CD14-positive monocyte (primary cell): ENCODE measurements around the gene LTBP3. TPM values are rescaled to one million over a fixed set of nuclear protein-coding genes. Genes with fewer than 3 reads are reported as not detected.

Source experiments
- DNase-seq, 3 donors: peaks; one replicate each; pipeline ENCODE4 v3.0.0-alpha.2; 2011 to 2022
- H2AFZ ChIP-seq: 2 replicates; pipeline ENCODE4 v1.6.0; 2012; ENCODE audit warnings: mild to moderate bottlenecking, low read depth, low read length, inconsistent platforms; ENCODE audit not compliant: insufficient read depth, poor library complexity, severe bottlenecking
- H3K27ac ChIP-seq, 2 donors: 1 replicate in 1 of 2; 2 replicates in 1 of 2; pipeline ENCODE4 v1.5.1; 2012 to 2013; ENCODE audit warnings: low read length in 2 of 2, control low read depth in 1 of 2, inconsistent platforms in 1 of 2, low read depth in 1 of 2, mild to moderate bottlenecking in 1 of 2
- H3K27me3 ChIP-seq, 2 donors: one replicate each; pipeline versions ENCODE4 v1.6.0 to v1.6.1; 2011 to 2013; ENCODE audit warnings: low read length in 2 of 2; ENCODE audit not compliant: control insufficient read depth in 2 of 2, insufficient read depth in 2 of 2
- H3K36me3 ChIP-seq, 2 donors: replicated peaks in 1 of 2; 1 replicate in 1 of 2; 2 replicates in 1 of 2; pipeline versions ENCODE4 v1.5.1 to v1.6.1; 2012 to 2013; ENCODE audit warnings: low read length in 2 of 2, control low read depth in 1 of 2, inconsistent platforms in 1 of 2, mild to moderate bottlenecking in 1 of 2; ENCODE audit not compliant: insufficient read depth in 2 of 2, control insufficient read depth in 1 of 2
- H3K4me1 ChIP-seq, 2 donors: 1 replicate in 1 of 2; 2 replicates in 1 of 2; pipeline versions ENCODE4 v1.5.1 to v1.6.1; 2012 to 2013; ENCODE audit warnings: low read length in 2 of 2, control low read depth in 1 of 2, inconsistent platforms in 1 of 2, mild to moderate bottlenecking in 1 of 2, moderate library complexity in 1 of 2; ENCODE audit not compliant: insufficient read depth in 2 of 2, control insufficient read depth in 1 of 2
- H3K4me2 ChIP-seq: replicated peaks from 2 replicates; pipeline ENCODE3; 2012; ENCODE audit warnings: low read length, moderate library complexity, mild to moderate bottlenecking; ENCODE audit not compliant: poor library complexity, severe bottlenecking; ENCODE audit errors: extremely low read depth
- H3K4me3 ChIP-seq, 3 experiments: fragments of 200-600 bp in 1 of 3; sonication (generic) in 1 of 3; replicated peaks in 1 of 3; 1 replicate in 2 of 3; 2 replicates in 1 of 3; pipeline ENCODE4 v1.5.1; 2011 to 2013; ENCODE audit warnings: low read length in 3 of 3, mild to moderate bottlenecking in 3 of 3, control low read depth in 2 of 3, low read depth in 2 of 3, inconsistent platforms in 1 of 3, moderate library complexity in 1 of 3
- H3K79me2 ChIP-seq: 2 replicates; pipeline ENCODE4 v1.6.0; 2012; ENCODE audit warnings: mild to moderate bottlenecking, control low read depth, inconsistent platforms, low read length, moderate library complexity; ENCODE audit not compliant: insufficient read depth
- H3K9ac ChIP-seq: 2 replicates; pipeline ENCODE4 v1.6.0; 2017; ENCODE audit warnings: low read length, mild to moderate bottlenecking; ENCODE audit not compliant: insufficient read depth, poor library complexity, severe bottlenecking
- H3K9me3 ChIP-seq, 2 donors: replicated peaks in 1 of 2; 1 replicate in 1 of 2; 2 replicates in 1 of 2; pipeline versions ENCODE4 v1.5.1 to v1.6.1; 2012 to 2013; ENCODE audit warnings: low read length in 2 of 2, control low read depth in 1 of 2; ENCODE audit not compliant: control insufficient read depth in 1 of 2, insufficient read depth in 1 of 2
- H4K20me1 ChIP-seq: 2 replicates; pipeline ENCODE4 v1.6.0; 2012; ENCODE audit warnings: mild to moderate bottlenecking, low read length, control low read depth, moderate library complexity; ENCODE audit not compliant: insufficient read depth
- H3K27ac Mint-ChIP-seq, 7 donors: one replicate each; pipeline ENCODE4 v1.8.0; 2020; ENCODE audit warnings: mild to moderate bottlenecking in 7 of 7, mixed read lengths in 7 of 7, moderate library complexity in 6 of 7, inconsistent platforms in 2 of 7
- H3K27me3 Mint-ChIP-seq, 3 donors: one replicate each; pipeline ENCODE4 v1.8.0; 2021 to 2022; ENCODE audit warnings: low read depth in 3 of 3, mild to moderate bottlenecking in 3 of 3, mixed read lengths in 3 of 3, moderate library complexity in 3 of 3, inconsistent platforms in 1 of 3
- H3K36me3 Mint-ChIP-seq, 2 donors: one replicate each; pipeline ENCODE4 v1.8.0; 2020; ENCODE audit warnings: mixed read lengths in 2 of 2, inconsistent platforms in 1 of 2, mild to moderate bottlenecking in 1 of 2
- H3K4me1 Mint-ChIP-seq: one replicate; pipeline ENCODE4 v1.8.0; 2020; ENCODE audit warnings: mild to moderate bottlenecking, mixed read lengths
- H3K4me3 Mint-ChIP-seq, 2 donors: one replicate each; pipeline ENCODE4 v1.8.0; 2020; ENCODE audit warnings: mild to moderate bottlenecking in 2 of 2, mixed read lengths in 2 of 2, moderate library complexity in 1 of 2
- H3K9me3 Mint-ChIP-seq, 7 donors: one replicate each; pipeline ENCODE4 v1.8.0; 2020 to 2022; ENCODE audit warnings: mixed read lengths in 7 of 7, mild to moderate bottlenecking in 6 of 7, moderate library complexity in 6 of 7, inconsistent platforms in 2 of 7
- CTCF ChIP-seq: fragments of 200-600 bp; IDR thresholded peaks from one replicate; pipeline ENCODE4 v1.8.0; 2022; ENCODE audit warnings: antibody characterized with exemption, mild to moderate bottlenecking
- WGBS: methylation state at CpG from one replicate; pipeline ENCODE4 v1.1.5; 2013; ENCODE audit warnings: missing lambda C conversion rate; ENCODE audit not compliant: insufficient coverage; 5-methylcytosine and 5-hydroxymethylcytosine counted together
- intact Hi-C, 2 donors: fragments of 100-400 bp; cut with micrococcal nuclease; formaldehyde crosslinking; loops; one replicate each; pipeline versions ENCODE4 v1.15.0 to v1.15.1; 2023
- polyA plus RNA-seq, 3 donors: library from polyadenylated mRNA; depleted of rRNA in 1 of 3; unstranded in 2 of 3; stranded (reverse) in 1 of 3; fragments of 300-500 nt in 2 of 3; fragments of >200 nt in 1 of 3; fragmentation: Illumina TruSeq in 2 of 3; gene quantifications; 1 replicate in 2 of 3; 2 replicates in 1 of 3; pipeline ENCODE4 v1.2.3, GENCODE V29; 2012 to 2021

The LTBP3 gene
- polyA plus RNA-seq, 3 donors, result 3.4 to 19.4 (median 4.6) TPM

- Histone ChIP-seq H3K27me3 (no peaks in the 10 kb centered on the region), H3K9ac (peak overlapping the region; percentile 59), H4K20me1 (peaks cover 25% of the 10 kb centered on the region), H3K4me2 (peak overlapping the region; percentile 72), H3K9me3 (no peaks in the 10 kb centered on the region), H3K4me1 (peaks cover 56 to 64% of the 10 kb centered on the region in 2 donors), H2AFZ (peak overlapping the region; percentile 14), H3K27ac (peak overlapping the region; percentile 92 to 98), H3K36me3 (peaks cover 6 to 23% of the 10 kb centered on the region in 2 donors), H3K79me2 (peaks cover 77% of the 10 kb centered on the region), H3K4me3 (peak overlapping the region; percentile 25 to 69 (median 29))
- intact Hi-C loops, result loop anchor here in 1 of 2 donors (1.0 to 2.0 kb wide), 2 partner anchors 20 to 74 kb away; partner anchors contain the start of gene NEAT1
- Mint-ChIP-seq H3K4me1 (peaks cover 49% of the 10 kb centered on the region), H3K9me3 (peaks cover 0 to 4% (median 0%) of the 10 kb centered on the region in 7 donors), H3K4me3 (peak overlapping the region; percentile 82 to 90), H3K27ac (peak overlapping the region in 5 of 7 donors; percentile 96 to 98 (median 98)), H3K36me3 (no peaks in the 10 kb centered on the region), H3K27me3 (peaks cover 0 to under 1% (median 0%) of the 10 kb centered on the region in 3 donors)
- DNase-seq, result no peak
- TF ChIP-seq CTCF, result no peak
- 90% methylated on average over 3 of the region's 15 CpGs for WGBS
Measured at GRCh38 chr11:65496304-65497140, 61.6 kb downstream of the LTBP3 start.

- 78% methylated on average over 9 of the region's 12 CpGs for WGBS
- Histone ChIP-seq H3K9ac (peak overlapping the region; percentile 56), H3K27ac (peak overlapping the region; percentile 96 to 97), H3K4me2 (peak overlapping the region; percentile 74), H4K20me1 (no peaks in the 10 kb centered on the region), H2AFZ (no peak overlapping the region), H3K9me3 (no peaks in the 10 kb centered on the region), H3K27me3 (no peaks in the 10 kb centered on the region), H3K36me3 (no peaks in the 10 kb centered on the region), H3K4me1 (peaks cover 71 to 90% of the 10 kb centered on the region in 2 donors), H3K4me3 (peak overlapping the region in 1 of 3 experiments; percentile 54), H3K79me2 (peaks cover 60% of the 10 kb centered on the region)
- H3K27ac Mint-ChIP-seq, result peak overlapping the region in 6 of 7 donors; percentile 96 to 99 (median 99)
- no peaks in the 10 kb centered on the region for H3K9me3 Mint-ChIP-seq
- H3K4me1 Mint-ChIP-seq, result peaks cover 66% of the 10 kb centered on the region
- H3K4me3 Mint-ChIP-seq, result peak overlapping the region; percentile 52 to 75
- peaks cover 0 to 3% (median 2%) of the 10 kb centered on the region in 3 donors for H3K27me3 Mint-ChIP-seq
- DNase-seq, result peak in 1 of 3 donors; percentile 41
- intact Hi-C loops, result loop anchor here in 1 of 2 donors (2.0 kb wide), 1 partner anchor 17 kb away; no protein-coding TSS in a partner anchor
- H3K36me3 Mint-ChIP-seq, result no peaks in the 10 kb centered on the region
- no peak for TF ChIP-seq CTCF
Measured at GRCh38 chr11:65493367-65494176, 64.6 kb downstream of the LTBP3 start.
